NCI-H187 treated with DMSO at 0.1 percent for 48 hours (cell line): ENCODE measurements around the gene MBD3L3.
"Not testable (repeated sequence)": the region's sequence is repeated elsewhere in the genome, so short reads cannot be mapped to it uniquely, and the experiment has no call there.

Source experiments
- DNase-seq: peaks from one replicate; lab custom pipeline; 2025; lab: John Stamatoyannopoulos, UW

MBD3L3 gene

GRCh38 chr19:7063339-7063738, 4.9 kb upstream of the MBD3L3 start:
- DNase-seq = no peak

- DNase-seq = not testable (repeated sequence)
Observed at GRCh38 chr19:7059977-7060376, 1.5 kb upstream of the MBD3L3 start.

GRCh38 chr19:7056371-7056770, 2.1 kb downstream of the MBD3L3 start:
- DNase-seq = not testable (repeated sequence)

- DNase-seq = not testable (repeated sequence)
Observed at GRCh38 chr19:7055679-7056078, 2.8 kb downstream of the MBD3L3 start.

- DNase-seq = not testable (repeated sequence)
Observed at GRCh38 chr19:7054635-7055368, 3.7 kb downstream of the MBD3L3 start.

- DNase-seq = not testable (repeated sequence)
Observed at GRCh38 chr19:7052896-7053295, 5.6 kb downstream of the MBD3L3 start.

- DNase-seq = not testable (repeated sequence)
Observed at GRCh38 chr19:7051421-7051820, 7.1 kb downstream of the MBD3L3 start.

- DNase-seq = not testable (repeated sequence)
Observed at GRCh38 chr19:7049021-7049420, 9.5 kb downstream of the MBD3L3 start, which contains the start of gene MBD3L2. MBD3L2 (plus strand) TSS chr19:7049321; CDS start chr19:7049374, 53 bp downstream.

- DNase-seq = not testable (repeated sequence)
Observed at GRCh38 chr19:7041563-7041962, 16.9 kb downstream of the MBD3L3 start.

GRCh38 chr19:7040079-7040478, 18.4 kb downstream of the MBD3L3 start, which contains the start of gene MBD3L4:
MBD3L4 (minus strand) TSS chr19:7040179; CDS start chr19:7040144, 35 bp downstream.
- DNase-seq = not testable (repeated sequence)

GRCh38 chr19:7030278-7030677, 28.2 kb downstream of the MBD3L3 start, which contains the start of gene MBD3L5:
MBD3L5 (plus strand) TSS chr19:7030578; CDS start chr19:7030612, 34 bp downstream.
- not testable (repeated sequence) for DNase-seq

- not testable (repeated sequence) for DNase-seq
Observed at GRCh38 chr19:7028790-7029189, 29.7 kb downstream of the MBD3L3 start.

GRCh38 chr19:7021331-7021730, 37.1 kb downstream of the MBD3L3 start, which contains the start of gene MBD3L2B:
MBD3L2B (minus strand) TSS chr19:7021431; CDS start chr19:7021397, 34 bp downstream.
- not testable (repeated sequence) for DNase-seq

- DNase-seq = no peak
Observed at GRCh38 chr19:7018828-7019227, 39.6 kb downstream of the MBD3L3 start.

GRCh38 chr19:7013678-7014077, 44.8 kb downstream of the MBD3L3 start:
- no peak for DNase-seq

GRCh38 chr19:7010722-7011593, 47.5 kb downstream of the MBD3L3 start:
- DNase-seq = no peak

- DNase-seq = no peak
Observed at GRCh38 chr19:7007859-7008258, 50.6 kb downstream of the MBD3L3 start.
